ENCODE measurements around the gene BMP10.

BMP10 gene

DNA sequence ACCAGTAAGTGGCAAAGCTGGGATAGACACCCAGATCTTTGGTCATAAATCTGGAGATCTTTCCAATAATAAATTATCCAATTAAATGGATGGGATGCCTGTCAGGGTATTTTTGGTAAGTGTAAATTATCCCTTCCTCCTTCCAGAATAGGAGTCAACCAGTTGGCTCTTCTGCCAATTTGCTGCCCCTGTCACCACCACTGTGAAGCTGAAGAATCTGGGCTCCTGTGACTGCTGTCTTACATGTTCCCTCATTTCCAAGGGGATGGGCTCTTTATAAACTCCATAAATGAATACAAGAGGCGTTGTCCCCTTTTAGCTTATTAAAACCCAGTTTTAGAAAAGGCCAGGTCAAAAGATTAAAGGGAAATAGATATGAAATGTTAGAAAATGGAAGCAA, 17.8 kb upstream of the BMP10 start:
- Histone ChIP-seq H3K9ac (ENCODE audit: low read depth, low read length) (no peak overlapping the region), H3K36me3 (ENCODE audit: insufficient read depth, low read depth, low read length) (no peaks in the 10 kb centered on the region), H3K4me1 (ENCODE audit: insufficient read depth, low read length) (no peaks in the 10 kb centered on the region), H3K9me3 (ENCODE audit: insufficient read depth, low read depth, low read length) (no peaks in the 10 kb centered on the region), H3K27me3 (ENCODE audit: insufficient read depth, low read length) (no peaks in the 10 kb centered on the region), H3K27ac (ENCODE audit: low read length) (no peak overlapping the region), H3K4me3 (ENCODE audit: low read length) (no peak overlapping the region)

DNA sequence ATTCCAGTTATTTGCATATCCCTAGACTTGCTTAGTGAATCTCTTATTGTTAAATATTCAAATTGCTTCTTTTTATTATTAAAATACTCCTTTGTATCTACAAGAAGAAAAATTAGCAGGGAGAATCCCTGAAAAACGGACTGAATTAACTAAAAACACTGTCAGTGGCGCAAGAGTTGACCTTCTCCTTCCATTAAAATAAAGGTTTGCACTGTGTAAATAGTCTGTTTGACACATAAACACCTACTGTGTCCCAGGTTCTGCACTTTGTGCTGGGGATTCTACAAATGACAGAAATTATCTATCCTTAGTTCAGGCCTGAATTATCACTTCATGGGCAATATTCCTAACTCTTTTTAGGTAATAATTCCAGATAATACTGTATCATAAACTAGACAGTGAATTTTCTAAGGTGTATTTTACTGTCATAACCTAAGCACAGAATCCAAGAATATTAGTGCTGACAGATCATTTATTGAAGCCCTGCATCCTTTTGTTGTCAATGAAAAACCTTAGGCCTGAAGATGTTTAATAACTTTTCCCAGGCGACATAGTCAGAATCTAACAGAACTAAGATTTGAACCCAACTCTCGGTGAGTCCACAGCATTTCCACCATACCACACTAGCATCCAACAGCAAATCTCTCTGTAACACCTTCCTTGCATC, 17.0 kb upstream of the BMP10 start:
- H3K27me3 ChIP-seq (ENCODE audit: insufficient read depth, low read length), result no peaks in the 10 kb centered on the region
- no peak overlapping the region for H3K4me3 ChIP-seq (ENCODE audit: low read length)

DNA sequence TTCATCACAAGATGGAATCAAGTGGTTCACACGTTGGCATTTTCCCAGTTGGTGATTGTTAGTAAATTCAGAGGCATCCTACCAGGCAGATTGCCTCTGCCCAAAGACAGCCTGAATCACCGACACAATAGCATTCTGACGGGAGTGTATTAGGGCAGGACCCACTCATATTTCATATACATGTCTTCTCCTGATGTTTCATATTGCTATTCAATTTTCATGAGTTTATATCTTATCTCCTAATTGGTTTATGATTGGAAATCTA, 14.5 kb upstream of the BMP10 start:
- H3K9ac ChIP-seq (ENCODE audit: low read depth, low read length), result no peak overlapping the region
- H3K4me3 ChIP-seq (ENCODE audit: low read length), result no peak overlapping the region
- H3K27me3 ChIP-seq (ENCODE audit: insufficient read depth, low read length), result no peaks in the 10 kb centered on the region
- no peak overlapping the region for H3K27ac ChIP-seq (ENCODE audit: low read length)
- no peaks in the 10 kb centered on the region for H3K36me3 ChIP-seq (ENCODE audit: insufficient read depth, low read depth, low read length)
- H3K9me3 ChIP-seq (ENCODE audit: insufficient read depth, low read depth, low read length), result no peaks in the 10 kb centered on the region
- H3K4me1 ChIP-seq (ENCODE audit: insufficient read depth, low read length), result no peaks in the 10 kb centered on the region

More for the DNA sequence above, 17.0 kb upstream of the BMP10 start:
- H3K36me3 ChIP-seq (ENCODE audit: insufficient read depth, low read depth, low read length), result no peaks in the 10 kb centered on the region
- H3K9ac ChIP-seq (ENCODE audit: low read depth, low read length), result no peak overlapping the region
- H3K4me1 ChIP-seq (ENCODE audit: insufficient read depth, low read length), result no peaks in the 10 kb centered on the region
- H3K9me3 ChIP-seq (ENCODE audit: insufficient read depth, low read depth, low read length), result no peaks in the 10 kb centered on the region
- no peak overlapping the region for H3K27ac ChIP-seq (ENCODE audit: low read length)

DNA sequence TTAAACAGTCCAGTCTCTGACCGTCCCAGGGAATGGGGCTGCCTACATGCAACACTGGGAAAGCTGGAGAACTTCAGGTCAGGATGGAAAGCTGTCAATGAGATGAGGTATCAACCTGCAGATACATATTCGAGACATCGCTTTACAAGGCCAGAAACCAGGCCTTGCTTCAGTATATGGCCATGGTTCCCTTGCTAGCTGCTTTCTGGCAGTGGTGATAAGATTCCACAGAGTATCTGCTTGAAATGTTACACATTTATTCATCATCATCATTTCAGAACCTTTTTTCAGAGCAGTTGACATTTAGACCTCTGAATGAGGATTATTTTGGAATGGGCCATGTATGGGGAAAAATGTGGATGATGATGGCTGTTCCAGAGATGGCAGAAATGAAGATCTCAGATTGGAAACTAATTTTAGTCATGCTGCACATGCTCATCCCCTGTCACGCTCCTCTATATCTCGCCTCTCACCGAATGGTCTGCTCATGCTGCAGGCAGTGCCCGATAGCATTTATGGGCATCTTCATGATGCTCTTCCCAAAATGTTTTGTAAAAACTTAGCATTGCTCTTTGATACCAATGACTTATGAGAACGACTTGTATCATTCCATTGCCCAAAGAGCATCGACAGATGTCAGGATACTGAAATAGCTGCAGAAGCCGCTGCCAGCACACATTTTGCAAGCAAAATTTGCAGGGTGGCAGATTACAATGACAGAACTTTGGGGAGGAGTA, 14.0 kb upstream of the BMP10 start:
- no peak overlapping the region for H3K4me3 ChIP-seq (ENCODE audit: low read length)
- no peaks in the 10 kb centered on the region for H3K27me3 ChIP-seq (ENCODE audit: insufficient read depth, low read length)
- no peaks in the 10 kb centered on the region for H3K9me3 ChIP-seq (ENCODE audit: insufficient read depth, low read depth, low read length)
- no peak overlapping the region for H3K9ac ChIP-seq (ENCODE audit: low read depth, low read length)
- H3K27ac ChIP-seq (ENCODE audit: low read length), result no peak overlapping the region
- H3K4me1 ChIP-seq (ENCODE audit: insufficient read depth, low read length), result no peaks in the 10 kb centered on the region
- no peaks in the 10 kb centered on the region for H3K36me3 ChIP-seq (ENCODE audit: insufficient read depth, low read depth, low read length)

DNA sequence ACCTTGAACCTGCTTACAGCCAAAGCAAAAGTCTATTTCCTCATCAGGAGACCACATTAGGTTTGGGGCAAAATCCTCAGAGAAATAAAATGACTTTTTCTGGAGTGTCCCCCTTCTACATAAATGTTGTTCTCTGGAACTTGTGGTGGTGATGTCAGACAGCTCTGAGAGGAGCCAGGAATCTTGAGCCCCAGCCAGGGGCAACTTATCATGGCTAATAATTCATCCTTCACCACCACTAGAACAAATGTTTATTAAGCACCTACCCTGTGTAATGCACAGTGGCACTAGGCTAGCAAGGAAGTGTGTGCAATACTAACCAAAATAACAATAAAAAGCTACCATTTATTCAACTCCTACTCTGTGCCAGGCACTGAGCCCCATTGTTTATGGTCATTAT, 9.0 kb upstream of the BMP10 start:
- Histone ChIP-seq H3K9ac (ENCODE audit: low read depth, low read length) (no peak overlapping the region), H3K4me3 (ENCODE audit: low read length) (no peak overlapping the region), H3K4me1 (ENCODE audit: insufficient read depth, low read length) (no peaks in the 10 kb centered on the region), H3K36me3 (ENCODE audit: insufficient read depth, low read depth, low read length) (no peaks in the 10 kb centered on the region), H3K27ac (ENCODE audit: low read length) (no peak overlapping the region), H3K9me3 (ENCODE audit: insufficient read depth, low read depth, low read length) (no peaks in the 10 kb centered on the region), H3K27me3 (ENCODE audit: insufficient read depth, low read length) (no peaks in the 10 kb centered on the region)

DNA sequence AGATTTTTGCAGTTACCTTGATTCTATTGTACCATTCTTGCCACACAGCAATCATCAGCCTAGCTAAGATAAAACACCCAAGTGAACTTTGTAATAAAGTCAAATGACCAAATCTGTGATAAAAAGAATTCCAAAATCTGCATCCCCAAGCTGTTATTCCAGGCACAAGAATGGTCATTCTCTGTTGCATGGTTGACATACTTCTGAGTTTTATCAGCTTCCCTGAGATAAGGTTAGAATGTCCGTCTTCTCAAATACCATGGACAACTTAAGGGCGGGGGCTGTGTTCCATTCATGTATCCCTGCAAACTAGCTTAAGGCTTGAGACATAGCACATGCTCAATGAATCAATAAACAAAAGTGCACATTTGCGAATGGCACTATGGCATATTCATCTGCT, 8.1 kb upstream of the BMP10 start:
- H3K9ac ChIP-seq (ENCODE audit: low read depth, low read length), result no peak overlapping the region
- no peaks in the 10 kb centered on the region for H3K36me3 ChIP-seq (ENCODE audit: insufficient read depth, low read depth, low read length)
- H3K4me3 ChIP-seq (ENCODE audit: low read length), result no peak overlapping the region
- no peaks in the 10 kb centered on the region for H3K27me3 ChIP-seq (ENCODE audit: insufficient read depth, low read length)
- no peaks in the 10 kb centered on the region for H3K9me3 ChIP-seq (ENCODE audit: insufficient read depth, low read depth, low read length)
- no peak overlapping the region for H3K27ac ChIP-seq (ENCODE audit: low read length)
- no peaks in the 10 kb centered on the region for H3K4me1 ChIP-seq (ENCODE audit: insufficient read depth, low read length)

DNA sequence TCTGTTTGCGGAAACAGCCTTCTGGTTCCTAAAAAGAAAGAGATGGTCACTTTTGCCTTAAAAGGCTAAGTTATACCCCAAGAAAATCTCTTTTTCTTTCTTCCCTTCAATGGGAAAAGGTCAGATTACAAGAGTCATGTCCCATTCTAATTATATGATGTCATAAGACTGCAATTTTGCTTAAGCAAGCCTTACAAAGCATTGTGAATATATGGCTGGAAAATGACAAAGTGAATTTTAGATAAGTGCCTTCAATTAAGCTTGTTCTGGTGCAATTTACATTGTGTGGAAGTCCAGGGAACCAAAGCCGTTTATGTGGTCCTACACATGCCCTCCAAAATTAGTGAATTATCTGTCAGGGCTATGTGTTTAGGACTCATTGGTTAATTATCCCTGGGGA, 7.6 kb upstream of the BMP10 start:
- Histone ChIP-seq H3K27ac (ENCODE audit: low read length) (no peak overlapping the region), H3K36me3 (ENCODE audit: insufficient read depth, low read depth, low read length) (no peaks in the 10 kb centered on the region), H3K9ac (ENCODE audit: low read depth, low read length) (no peak overlapping the region), H3K4me1 (ENCODE audit: insufficient read depth, low read length) (no peaks in the 10 kb centered on the region), H3K4me3 (ENCODE audit: low read length) (no peak overlapping the region), H3K27me3 (ENCODE audit: insufficient read depth, low read length) (no peaks in the 10 kb centered on the region), H3K9me3 (ENCODE audit: insufficient read depth, low read depth, low read length) (no peaks in the 10 kb centered on the region)

DNA sequence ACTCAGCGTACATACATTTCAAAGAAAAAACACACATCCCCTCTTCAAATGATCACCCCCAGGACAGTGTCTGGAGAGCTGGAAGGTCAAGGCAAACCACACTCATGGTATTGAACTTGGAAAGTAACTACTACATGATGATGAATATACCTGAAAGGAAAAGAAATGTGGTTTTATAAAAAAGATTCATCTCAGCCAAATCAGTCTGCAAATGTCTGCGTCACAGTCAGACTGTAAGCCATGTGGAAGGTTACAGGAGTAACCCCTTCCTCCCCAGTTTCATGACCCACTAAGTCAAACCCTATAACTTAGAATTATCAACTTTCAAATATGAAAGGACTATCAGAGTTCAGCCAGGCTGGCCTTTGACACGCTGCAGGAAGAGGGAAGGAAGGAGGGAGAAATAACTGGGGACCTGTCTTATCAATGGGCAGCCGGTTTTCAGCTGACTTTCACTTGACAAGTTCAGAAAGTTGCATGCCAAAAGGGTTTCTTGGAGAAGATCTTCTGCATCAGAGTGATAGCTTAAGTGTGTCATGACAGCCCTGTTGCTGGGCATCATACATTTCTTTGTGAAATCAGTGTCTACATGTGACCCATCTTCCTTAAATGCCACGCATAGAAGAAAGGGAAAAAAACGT, 7.0 kb upstream of the BMP10 start:
- Histone ChIP-seq H3K36me3 (ENCODE audit: insufficient read depth, low read depth, low read length) (no peaks in the 10 kb centered on the region), H3K27ac (ENCODE audit: low read length) (no peak overlapping the region), H3K9me3 (ENCODE audit: insufficient read depth, low read depth, low read length) (no peaks in the 10 kb centered on the region), H3K4me1 (ENCODE audit: insufficient read depth, low read length) (no peaks in the 10 kb centered on the region), H3K9ac (ENCODE audit: low read depth, low read length) (no peak overlapping the region), H3K27me3 (ENCODE audit: insufficient read depth, low read length) (no peaks in the 10 kb centered on the region), H3K4me3 (ENCODE audit: low read length) (no peak overlapping the region)

DNA sequence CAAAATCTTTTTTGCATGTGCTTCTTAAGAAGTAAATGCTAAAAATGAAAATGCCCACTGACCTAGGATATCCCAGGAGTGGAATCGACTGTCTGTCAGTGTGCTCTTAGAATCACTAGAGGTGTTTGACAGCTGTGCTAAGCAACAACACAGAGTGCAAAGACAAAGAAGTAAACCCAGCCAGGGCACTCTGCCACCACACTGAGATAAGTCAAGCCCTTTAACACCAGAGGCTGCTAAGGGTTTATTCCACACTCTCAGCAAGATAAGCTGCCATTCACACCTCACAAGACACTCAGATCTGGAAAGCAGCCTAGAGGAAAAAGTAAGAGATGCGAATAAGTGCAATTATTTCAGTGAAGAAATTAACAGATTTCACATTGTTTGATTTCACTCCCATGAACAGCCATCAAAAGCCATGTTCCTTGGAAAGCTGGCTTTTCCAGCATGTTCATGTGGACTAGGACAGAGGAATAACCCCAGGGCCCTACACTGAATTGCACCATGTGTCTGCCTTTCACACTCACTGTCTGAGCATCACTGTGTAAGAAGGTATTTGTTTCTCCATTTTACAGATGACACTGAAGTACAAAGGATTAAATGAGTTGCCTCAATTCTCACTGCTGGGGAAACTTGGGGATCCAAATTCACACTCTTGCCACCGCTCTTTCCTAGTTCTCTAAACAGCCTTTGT, 6.0 kb upstream of the BMP10 start:
- H3K27ac ChIP-seq (ENCODE audit: low read length), result no peak overlapping the region
- H3K9ac ChIP-seq (ENCODE audit: low read depth, low read length), result no peak overlapping the region
- H3K9me3 ChIP-seq (ENCODE audit: insufficient read depth, low read depth, low read length), result no peaks in the 10 kb centered on the region
- H3K4me1 ChIP-seq (ENCODE audit: insufficient read depth, low read length), result no peaks in the 10 kb centered on the region
- H3K36me3 ChIP-seq (ENCODE audit: insufficient read depth, low read depth, low read length), result no peaks in the 10 kb centered on the region
- H3K27me3 ChIP-seq (ENCODE audit: insufficient read depth, low read length), result no peaks in the 10 kb centered on the region
- no peak overlapping the region for H3K4me3 ChIP-seq (ENCODE audit: low read length)

DNA sequence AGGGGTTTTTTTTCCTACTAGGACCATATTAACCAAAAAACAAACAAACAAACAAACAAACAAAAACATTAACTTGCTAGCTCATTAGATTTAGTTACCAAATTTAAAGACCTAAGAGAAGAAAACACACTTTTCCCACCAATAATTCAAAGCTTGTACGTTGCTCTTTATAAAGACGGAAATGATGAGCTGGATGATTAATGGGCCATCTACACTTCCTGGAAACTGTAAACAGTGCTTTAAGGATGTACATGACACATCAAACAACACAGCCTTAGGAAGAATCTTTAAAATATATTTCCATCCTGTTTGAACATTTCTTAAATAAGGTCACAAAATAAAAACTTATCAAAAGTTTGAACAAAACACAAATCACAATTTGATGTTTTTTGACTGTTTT, 982 bp downstream of the BMP10 start:
- H3K4me3 ChIP-seq (ENCODE audit: low read length), result no peak overlapping the region
- H3K27me3 ChIP-seq (ENCODE audit: insufficient read depth, low read length), result no peaks in the 10 kb centered on the region
- no peaks in the 10 kb centered on the region for H3K9me3 ChIP-seq (ENCODE audit: insufficient read depth, low read depth, low read length)
- no peak overlapping the region for H3K9ac ChIP-seq (ENCODE audit: low read depth, low read length)
- no peak overlapping the region for H3K27ac ChIP-seq (ENCODE audit: low read length)
- no peaks in the 10 kb centered on the region for H3K4me1 ChIP-seq (ENCODE audit: insufficient read depth, low read length)
- no peaks in the 10 kb centered on the region for H3K36me3 ChIP-seq (ENCODE audit: insufficient read depth, low read depth, low read length)

DNA sequence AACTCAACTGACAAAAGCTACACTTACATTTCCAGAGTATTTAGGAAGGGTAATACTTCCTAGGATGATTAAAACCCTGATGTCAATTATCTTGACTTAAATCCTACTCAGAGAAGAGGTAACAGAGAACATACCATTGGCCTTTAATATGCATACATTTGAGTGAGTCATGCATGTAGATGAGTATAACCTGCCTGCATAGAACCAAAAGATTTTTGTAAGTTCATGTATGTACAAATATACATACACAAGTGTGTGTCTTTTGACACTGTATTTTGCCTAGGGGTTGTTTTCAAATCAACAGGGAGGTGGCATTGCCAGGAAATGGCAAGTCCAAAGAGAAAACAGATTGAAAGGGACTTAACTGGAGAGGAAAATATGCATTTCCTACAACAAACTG, 6.1 kb downstream of the BMP10 start:
- no peak overlapping the region for H3K9ac ChIP-seq (ENCODE audit: low read depth, low read length)
- H3K4me3 ChIP-seq (ENCODE audit: low read length), result no peak overlapping the region
- no peaks in the 10 kb centered on the region for H3K9me3 ChIP-seq (ENCODE audit: insufficient read depth, low read depth, low read length)
- H3K36me3 ChIP-seq (ENCODE audit: insufficient read depth, low read depth, low read length), result no peaks in the 10 kb centered on the region
- no peaks in the 10 kb centered on the region for H3K4me1 ChIP-seq (ENCODE audit: insufficient read depth, low read length)
- no peaks in the 10 kb centered on the region for H3K27me3 ChIP-seq (ENCODE audit: insufficient read depth, low read length)
- H3K27ac ChIP-seq (ENCODE audit: low read length), result no peak overlapping the region

DNA sequence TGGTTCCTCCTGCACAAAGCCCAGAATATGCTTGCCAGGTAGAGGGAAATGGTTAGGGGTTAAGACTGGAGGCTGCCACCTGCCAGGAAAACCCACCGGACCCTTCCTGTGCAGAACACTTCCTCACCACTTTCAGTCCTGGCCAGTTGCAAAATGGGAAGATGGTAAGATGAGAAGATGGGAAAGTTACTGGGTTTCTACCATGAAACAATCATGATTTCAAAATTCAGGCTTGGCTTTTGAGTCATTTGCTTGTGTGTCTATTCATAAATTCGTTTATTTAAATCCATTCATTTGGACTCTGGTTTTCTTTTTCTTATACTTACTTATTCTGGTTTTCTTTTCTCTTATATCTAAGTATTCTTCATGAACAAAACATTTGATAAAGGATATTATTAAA, 7.2 kb downstream of the BMP10 start:
- Histone ChIP-seq H3K27me3 (ENCODE audit: insufficient read depth, low read length) (no peaks in the 10 kb centered on the region), H3K4me1 (ENCODE audit: insufficient read depth, low read length) (peaks cover under 1% of the 10 kb centered on the region; the same call in 1 of the 2 replicates), H3K4me3 (ENCODE audit: low read length) (no peak overlapping the region), H3K9me3 (ENCODE audit: insufficient read depth, low read depth, low read length) (no peaks in the 10 kb centered on the region), H3K9ac (ENCODE audit: low read depth, low read length) (no peak overlapping the region), H3K27ac (ENCODE audit: low read length) (no peak overlapping the region), H3K36me3 (ENCODE audit: insufficient read depth, low read depth, low read length) (no peaks in the 10 kb centered on the region)
